Epithelial cell of proximal tubule (primary cell): ENCODE results near the gene PCTP. TPM values are rescaled to one million over a fixed set of nuclear protein-coding genes. Genes with fewer than 3 reads are reported as not detected.

ENCODE experiments used
- DNase-seq: peaks from one replicate; pipeline ENCODE4 v3.0.0-alpha.2; 2011; ENCODE audit warnings: low read depth
- H3K4me3 ChIP-seq: 2 replicates; pipeline ENCODE4 v1.5.1; 2011; ENCODE audit warnings: low read depth, mild to moderate bottlenecking, low read length
- CTCF ChIP-seq: conservative IDR thresholded peaks from 2 replicates; pipeline ENCODE4 v1.5.1; 2012; ENCODE audit warnings: low read depth, mild to moderate bottlenecking, low read length
- total RNA-seq: library from RNA; depleted of rRNA; stranded (reverse); fragments of >200 nt; gene quantifications from 2 replicates; pipeline ENCODE4 v1.2.3, GENCODE V29; 2015

The PCTP gene
- total RNA-seq, 1 donor from 2014 or later, result 11.4 TPM

- TF ChIP-seq CTCF, result no peak
- H3K4me3 ChIP-seq, result no peak overlapping the region
- DNase-seq, result no peak
Measured at GRCh38 chr17:55727920-55728319, 22.9 kb upstream of the PCTP start.

GRCh38 chr17:55728361-55728760 is 22.5 kb upstream of the PCTP start:
- no peak for DNase-seq
- no peak overlapping the region for H3K4me3 ChIP-seq
- TF ChIP-seq CTCF, result no peak

GRCh38 chr17:55728833-55729232 is 22.0 kb upstream of the PCTP start:
- no peak for DNase-seq
- TF ChIP-seq CTCF, result no peak
- H3K4me3 ChIP-seq, result no peak overlapping the region

- TF ChIP-seq CTCF, result no peak
- no peak for DNase-seq
- no peak overlapping the region for H3K4me3 ChIP-seq
Measured at GRCh38 chr17:55729484-55729883, 21.4 kb upstream of the PCTP start.

- no peak overlapping the region for H3K4me3 ChIP-seq
- DNase-seq, result no peak
- TF ChIP-seq CTCF, result no peak
Measured at GRCh38 chr17:55730380-55730779, 20.5 kb upstream of the PCTP start.

GRCh38 chr17:55730808-55731207 is 20.0 kb upstream of the PCTP start:
- DNase-seq, result no peak
- TF ChIP-seq CTCF, result no peak
- H3K4me3 ChIP-seq, result peak overlapping the region; percentile 2

GRCh38 chr17:55731586-55732250 is 19.1 kb upstream of the PCTP start:
- DNase-seq, result no peak
- peak overlapping the region; percentile 23 for H3K4me3 ChIP-seq
- no peak for TF ChIP-seq CTCF
